Measurements from ENCODE around the gene GPHN.
"Not testable (repeated sequence)": the region's sequence is repeated elsewhere in the genome, so short reads cannot be mapped to it uniquely, and the experiment has no call there.

The GPHN gene

DNA sequence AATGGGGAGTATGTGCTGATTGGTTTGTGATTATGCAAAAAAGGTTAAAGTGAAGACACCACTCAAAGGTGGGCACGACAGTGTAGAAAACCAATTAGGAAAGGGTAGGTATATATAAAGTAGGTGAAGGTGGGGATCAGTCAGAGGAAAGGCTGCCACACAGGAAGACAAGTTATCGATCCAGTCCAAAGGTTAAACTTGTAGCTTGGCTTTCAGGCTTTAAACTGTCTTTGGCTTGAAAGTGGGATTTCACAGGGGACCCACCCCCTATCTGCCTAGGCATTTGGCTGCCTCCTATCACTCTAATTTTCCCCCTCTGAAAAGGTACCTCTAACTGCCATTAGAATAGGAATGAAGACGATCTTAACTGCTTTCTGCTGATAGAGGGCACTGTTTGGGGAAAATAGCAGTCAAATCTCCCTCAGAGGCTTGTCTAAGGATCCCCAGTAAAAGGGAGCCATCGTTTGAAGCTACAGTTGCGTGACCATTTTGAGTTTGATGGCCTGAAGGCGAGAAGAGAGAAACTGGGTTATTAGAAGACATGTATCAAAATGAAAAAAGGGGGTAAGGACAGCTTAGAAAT is 250.2 kb downstream of the GPHN start:
- DNase-seq, result no peak

DNA sequence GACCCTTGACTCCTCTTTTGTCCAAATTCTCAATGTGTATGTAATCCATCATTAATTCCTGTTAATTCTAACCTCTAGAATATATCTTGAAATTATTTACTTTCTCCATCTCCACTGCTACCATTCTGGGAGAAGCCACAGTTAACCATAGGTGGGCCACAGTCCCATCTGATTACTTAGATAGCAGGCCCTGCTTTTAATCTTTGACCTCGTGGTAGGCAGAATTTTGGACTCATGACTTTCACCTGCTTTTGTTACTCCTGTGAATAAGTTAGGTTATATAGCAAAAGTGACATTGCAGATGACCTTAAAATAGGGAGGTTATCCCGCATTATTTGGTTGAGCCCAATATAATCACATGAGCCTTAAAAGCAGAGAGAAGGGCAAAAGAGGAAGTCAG is 264.2 kb downstream of the GPHN start:
- DNase-seq, result no peak

DNA sequence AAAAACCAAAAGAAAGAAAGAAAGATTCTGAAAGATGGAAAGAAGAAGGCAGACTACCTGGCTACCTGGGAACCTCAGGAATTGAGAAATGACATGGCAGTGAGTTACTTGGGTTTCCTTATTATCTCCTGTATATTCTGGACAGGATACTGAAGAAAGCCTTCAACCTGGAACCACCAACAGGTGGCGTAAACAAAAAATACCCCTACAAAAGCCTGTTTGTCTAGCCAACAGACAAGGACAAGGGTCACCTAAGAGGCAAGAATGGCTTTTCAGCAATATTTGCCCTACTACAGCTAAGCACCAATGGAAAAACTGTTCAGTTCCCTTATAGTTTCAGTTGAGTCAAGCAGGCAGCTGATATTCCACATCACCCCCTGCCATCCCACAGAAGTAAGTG is 274.9 kb downstream of the GPHN start:
- no peak for DNase-seq

DNA sequence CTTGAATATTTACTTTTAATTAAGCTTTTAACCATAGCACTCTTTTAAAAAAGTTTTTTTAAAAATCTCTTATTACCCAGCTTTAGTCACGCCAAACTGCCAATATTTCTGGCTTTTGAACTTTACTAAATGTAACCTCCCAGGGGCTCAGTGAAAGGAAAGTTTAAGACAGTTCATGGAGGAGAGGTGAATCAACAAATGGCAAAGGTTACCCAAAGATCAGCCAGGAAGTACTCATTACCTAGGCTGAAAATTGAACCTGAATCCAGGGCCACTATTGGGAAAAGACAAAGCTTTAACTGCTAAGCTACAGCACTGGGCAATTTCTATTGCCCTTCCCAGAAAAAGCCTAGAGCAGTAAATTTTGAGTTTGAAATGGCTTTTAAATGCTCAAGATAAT is 282.2 kb downstream of the GPHN start:
- no peak for DNase-seq

DNA sequence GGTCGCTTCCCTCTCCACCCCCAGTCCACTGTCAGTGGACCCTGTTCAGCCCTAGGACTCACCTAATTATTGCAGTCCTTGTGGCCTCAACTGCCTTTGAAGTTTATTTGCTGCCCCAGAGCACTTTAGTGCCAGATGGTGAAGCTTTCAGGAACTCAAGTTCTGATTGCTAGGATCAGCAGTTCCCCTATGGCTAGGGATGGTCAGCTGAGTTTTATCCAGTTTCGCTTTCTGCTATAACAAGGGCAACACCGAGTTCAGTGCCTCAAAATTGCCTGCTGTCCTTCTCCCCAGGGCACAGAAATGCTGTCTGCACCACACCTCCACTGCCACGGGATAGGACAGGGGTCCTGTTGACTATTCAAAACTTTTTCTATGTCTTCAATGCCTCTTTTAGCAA is 295.0 kb downstream of the GPHN start:
- no peak for DNase-seq

GRCh38 chr14:66804141-66804540 is 296.2 kb downstream of the GPHN start:
- no peak for DNase-seq

GRCh38 chr14:66813636-66814035 is 305.7 kb downstream of the GPHN start:
- DNase-seq, result no peak

DNA sequence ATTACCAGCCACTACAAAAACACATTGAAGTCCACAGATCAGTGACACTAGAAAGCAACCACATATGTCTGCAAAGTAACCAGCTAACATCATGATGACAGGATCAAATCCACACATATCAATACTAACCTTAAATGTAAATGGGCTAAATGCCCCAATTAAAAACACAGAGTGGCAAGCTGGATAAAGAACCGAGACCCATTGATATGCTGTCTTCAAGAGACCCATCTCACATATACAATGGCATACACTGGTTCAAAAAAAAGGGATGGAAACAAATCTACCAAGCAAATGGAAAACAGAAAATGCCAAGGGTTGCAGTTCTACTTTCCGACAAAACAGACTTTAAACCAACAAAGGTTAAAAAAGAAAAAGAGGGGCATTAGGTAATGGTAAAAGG is 307.7 kb downstream of the GPHN start:
- no peak for DNase-seq

GRCh38 chr14:66824251-66824650 is 316.3 kb downstream of the GPHN start:
- no peak for DNase-seq

DNA sequence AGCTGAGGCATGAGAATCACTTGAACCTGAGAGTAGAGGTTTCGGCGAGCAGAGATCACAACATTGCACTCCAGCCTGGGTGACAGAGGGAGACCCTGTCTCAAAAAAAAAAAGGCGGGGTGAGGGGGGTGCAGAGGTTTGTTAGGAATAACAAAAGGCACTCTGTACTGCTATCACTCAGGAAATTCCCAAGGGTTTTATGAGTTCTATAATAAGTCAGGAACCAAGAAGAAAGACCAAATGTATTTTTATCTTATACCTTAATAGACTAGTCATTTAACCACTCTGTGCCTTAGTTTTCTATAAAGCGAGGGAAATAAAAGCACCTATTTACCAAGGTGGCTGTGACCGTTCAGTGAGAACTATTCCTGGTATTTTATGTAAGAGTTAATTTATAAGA is 319.2 kb downstream of the GPHN start:
- DNase-seq, result no peak

- DNase-seq, result no peak
Observed at GRCh38 chr14:66831173-66831572, 323.2 kb downstream of the GPHN start.

GRCh38 chr14:66833816-66834215 is 325.9 kb downstream of the GPHN start:
- no peak for DNase-seq

DNA sequence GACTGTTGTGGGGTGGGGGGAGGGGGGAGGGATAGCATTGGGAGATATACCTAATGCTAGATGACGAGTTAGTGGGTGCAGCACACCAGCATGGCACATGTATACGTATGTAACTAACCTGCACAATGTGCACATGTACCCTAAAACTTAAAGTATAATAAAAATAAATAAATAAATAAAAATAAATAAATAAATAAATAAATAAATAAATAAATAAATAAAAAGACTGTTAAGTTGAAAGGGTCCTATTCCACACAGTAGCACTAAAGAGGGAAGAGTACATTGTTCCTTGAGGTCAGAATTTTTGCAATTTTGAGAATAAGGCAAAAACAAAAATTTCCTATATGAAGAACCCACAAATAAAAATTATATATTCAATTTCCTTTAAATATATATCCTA is 329.5 kb downstream of the GPHN start:
- not testable (repeated sequence) for DNase-seq

GRCh38 chr14:66842911-66843512 is 335.1 kb downstream of the GPHN start:
- DNase-seq, result no peak

GRCh38 chr14:66850258-66850888 is 342.4 kb downstream of the GPHN start:
- no peak for DNase-seq

DNA sequence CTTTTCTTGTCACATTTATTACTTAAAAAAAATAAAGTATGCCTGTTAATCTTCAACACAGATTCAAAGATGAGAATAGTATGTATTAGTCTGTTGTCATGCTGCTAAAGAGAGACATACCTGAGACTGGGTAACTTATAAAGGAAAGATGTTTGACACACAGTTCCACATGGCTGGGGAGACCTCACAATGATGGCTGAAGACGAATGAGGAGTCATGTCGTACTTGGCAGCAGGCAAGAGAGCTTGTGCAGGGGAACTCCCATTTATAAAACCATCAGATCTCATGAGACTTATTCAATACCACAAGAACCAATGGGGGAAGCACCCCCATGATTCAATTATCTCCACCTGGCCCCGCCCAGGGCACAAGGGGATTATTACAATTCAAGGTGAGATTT is 345.4 kb downstream of the GPHN start:
- DNase-seq, result no peak

- no peak for DNase-seq
Observed at GRCh38 chr14:66857867-66858266, 349.9 kb downstream of the GPHN start.

GRCh38 chr14:66859063-66859671 is 351.2 kb downstream of the GPHN start:
- no peak for DNase-seq

- no peak for DNase-seq
Observed at GRCh38 chr14:66881596-66881995, 373.6 kb downstream of the GPHN start.

- DNase-seq, result no peak
Observed at GRCh38 chr14:66884149-66884548, 376.2 kb downstream of the GPHN start.

DNA sequence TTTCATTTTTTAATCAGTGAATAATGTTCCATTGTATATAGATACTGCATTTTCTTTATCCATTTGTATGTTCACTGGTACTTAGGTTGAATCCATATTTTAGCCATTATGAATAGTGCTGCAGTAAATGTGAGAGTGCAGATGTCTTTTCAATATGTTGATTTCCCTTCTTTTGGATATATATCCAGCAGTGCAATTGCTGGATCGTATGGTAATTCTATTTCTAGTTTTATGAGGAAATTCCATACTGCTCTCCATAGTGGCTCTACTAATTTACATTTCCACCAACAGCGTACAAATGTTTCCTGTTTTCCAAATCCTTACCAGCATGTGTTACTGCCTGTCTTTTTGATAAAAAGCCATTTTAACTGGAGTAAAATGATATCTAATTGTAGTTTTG is 392.8 kb downstream of the GPHN start:
- no peak for DNase-seq

DNA sequence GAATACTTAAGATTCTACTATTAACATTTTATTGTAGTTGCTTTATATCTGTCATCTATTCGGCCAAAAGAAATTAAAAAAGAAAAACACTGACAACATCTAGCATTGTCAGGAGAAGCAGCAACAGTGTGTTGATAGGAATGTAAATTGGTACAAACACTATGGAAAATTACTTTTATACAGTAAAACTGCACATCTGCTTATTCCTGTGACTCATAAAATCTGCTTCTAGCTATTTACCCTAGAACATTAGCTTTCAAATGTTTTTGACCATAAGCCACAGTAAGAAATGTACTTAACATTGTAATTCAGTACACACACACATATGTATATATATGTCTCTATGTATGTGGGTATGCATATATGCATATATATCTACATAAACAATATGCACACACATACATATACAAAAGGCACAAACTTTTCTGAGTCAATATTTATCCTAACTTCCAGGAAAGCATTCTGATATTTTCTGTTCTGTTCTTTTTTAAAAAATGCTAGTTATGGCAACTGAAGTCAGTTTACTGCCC is 402.4 kb downstream of the GPHN start:
- DNase-seq, result no peak

DNA sequence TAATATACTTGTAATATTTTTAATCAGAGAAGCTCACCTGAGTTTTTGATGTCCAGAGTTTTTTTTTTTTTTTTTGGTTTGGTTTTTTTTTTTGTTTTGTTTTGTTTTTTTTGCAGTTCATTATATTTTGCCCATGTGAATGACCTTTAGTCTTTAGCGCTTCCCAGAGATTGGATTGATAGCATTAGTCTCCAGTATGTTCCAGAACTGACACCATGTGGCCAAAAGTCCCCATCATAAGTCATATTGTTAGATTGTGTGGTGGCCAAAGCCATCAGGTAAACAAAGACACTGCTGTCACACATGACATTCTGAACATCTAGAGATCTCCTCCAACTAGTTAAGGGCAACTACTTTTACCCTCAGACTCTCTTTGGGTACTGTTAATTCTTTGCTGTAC is 408.5 kb downstream of the GPHN start:
- DNase-seq, result no peak
